ENCODE measurements around the gene PEAK3.

DNA sequence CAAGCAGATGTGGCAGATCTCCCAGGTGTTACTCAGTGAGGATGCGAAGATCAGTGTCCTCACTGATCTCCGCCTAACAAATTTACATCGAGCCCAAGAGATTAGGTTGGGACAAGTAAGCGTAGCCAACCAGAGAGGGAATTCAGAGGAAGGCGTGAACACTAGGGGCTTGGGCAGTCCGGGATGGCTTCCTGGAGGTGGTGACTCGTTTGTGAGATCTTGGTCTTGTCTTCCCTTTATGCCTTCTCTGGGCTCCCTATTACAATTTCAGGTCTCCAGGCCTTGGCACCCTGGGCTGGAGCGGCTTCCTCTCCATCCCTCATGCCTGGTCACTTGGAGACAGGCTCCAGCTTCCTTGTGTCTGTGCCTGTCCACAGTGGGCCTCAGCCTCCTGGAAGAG lies 39.2 kb downstream of the PEAK3 start:
- TF ChIP-seq POLR2A (IDR thresholded peaks at IDR 0.05) (no peak), EP300 (IDR thresholded peaks at IDR 0.05) (no peak)
- TF ChIP-seq, protein P1, sequence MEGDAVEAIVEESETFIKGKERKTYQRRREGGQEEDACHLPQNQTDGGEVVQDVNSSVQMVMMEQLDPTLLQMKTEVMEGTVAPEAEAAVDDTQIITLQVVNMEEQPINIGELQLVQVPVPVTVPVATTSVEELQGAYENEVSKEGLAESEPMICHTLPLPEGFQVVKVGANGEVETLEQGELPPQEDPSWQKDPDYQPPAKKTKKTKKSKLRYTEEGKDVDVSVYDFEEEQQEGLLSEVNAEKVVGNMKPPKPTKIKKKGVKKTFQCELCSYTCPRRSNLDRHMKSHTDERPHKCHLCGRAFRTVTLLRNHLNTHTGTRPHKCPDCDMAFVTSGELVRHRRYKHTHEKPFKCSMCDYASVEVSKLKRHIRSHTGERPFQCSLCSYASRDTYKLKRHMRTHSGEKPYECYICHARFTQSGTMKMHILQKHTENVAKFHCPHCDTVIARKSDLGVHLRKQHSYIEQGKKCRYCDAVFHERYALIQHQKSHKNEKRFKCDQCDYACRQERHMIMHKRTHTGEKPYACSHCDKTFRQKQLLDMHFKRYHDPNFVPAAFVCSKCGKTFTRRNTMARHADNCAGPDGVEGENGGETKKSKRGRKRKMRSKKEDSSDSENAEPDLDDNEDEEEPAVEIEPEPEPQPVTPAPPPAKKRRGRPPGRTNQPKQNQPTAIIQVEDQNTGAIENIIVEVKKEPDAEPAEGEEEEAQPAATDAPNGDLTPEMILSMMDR (IDR thresholded peaks at IDR 0.05), result no peak

Measured in sigmoid colon (tissue), 4 donors.